Prostate gland (tissue), 2 donors: ENCODE measurements around the gene SNX33. TPM values are rescaled to one million over a fixed set of nuclear protein-coding genes. Genes with fewer than 3 reads are reported as not detected.

ENCODE experiments used
- DNase-seq: peaks from one replicate; pipeline ENCODE4 v3.0.0-alpha.2; 2019; ENCODE audit warnings: low spot score
- H3K27ac ChIP-seq, 2 donors: fragments of 200-600 bp; sonication (generic); 2 replicates each; pipeline ENCODE4 v1.5.1; 2017 to 2019
- H3K27me3 ChIP-seq: fragments of 200-600 bp; sonication (generic); replicated peaks from 2 replicates; pipeline ENCODE4 v1.5.1; 2019; ENCODE audit not compliant: insufficient read depth
- H3K36me3 ChIP-seq, 2 donors: fragments of 200-600 bp; sonication (generic); 1 replicate in 1 of 2; 2 replicates in 1 of 2; pipeline versions ENCODE4 v1.5.1 to v1.8.1; 2017 to 2019
- H3K4me1 ChIP-seq: fragments of 200-600 bp; sonication (generic); replicated peaks from 2 replicates; pipeline ENCODE4 v1.5.1; 2019
- H3K4me3 ChIP-seq, 2 donors: fragments of 200-600 bp; sonication (generic); 2 replicates each; pipeline ENCODE4 v1.5.1; 2017 to 2019
- H3K9me3 ChIP-seq: fragments of 200-600 bp; sonication (generic); 2 replicates; pipeline ENCODE4 v1.5.1; 2017
- POLR2A ChIP-seq: fragments of 450-650 bp; IDR thresholded peaks from one replicate; pipeline ENCODE4 v1.6.1; 2016; ENCODE audit warnings: antibody characterized with exemption, mild to moderate bottlenecking
- POLR2AphosphoS5 ChIP-seq: sonication (generic); formaldehyde crosslinking; IDR thresholded peaks from one replicate; pipeline ENCODE4 v1.6.1; 2017; ENCODE audit warnings: antibody characterized with exemption
- WGBS: methylation state at CpG from one replicate; pipeline ENCODE4 v1.1.5; 2018; 5-methylcytosine and 5-hydroxymethylcytosine counted together
- intact Hi-C: fragments of 100-400 bp; cut with DNase I; formaldehyde crosslinking; loops from one replicate; pipeline ENCODE4 v1.14.2; 2022
- total RNA-seq, 2 donors: library from RNA; depleted of rRNA; stranded (reverse); fragments of >200 nt; gene quantifications; one replicate each; pipeline ENCODE4 v1.1.0, GENCODE V29; 2016
- TF ChIP-seq, protein P1 (sequence below), 4 experiments: fragments of 200-600 bp in 2 of 4; fragments of 450-650 bp in 2 of 4; sonication (generic) in 2 of 4; IDR thresholded peaks; 1 replicate in 3 of 4; 2 replicates in 1 of 4; pipeline ENCODE4 v1.5.1; 2016 to 2019; ENCODE audit warnings: antibody characterized with exemption in 4 of 4, mild to moderate bottlenecking in 2 of 4, moderate library complexity in 2 of 4

Gene SNX33
- total RNA-seq, 2 donors from 2014 or later: 23.6 to 25.6 TPM

GRCh38 chr15:75639191-75639708, 8.5 kb upstream of the SNX33 start:
- intact Hi-C loops: loop anchor here (5.0 kb wide), 3 partner anchors 33 to 272 kb away; partner anchors contain the start of gene MAN2C1

GRCh38 chr15:75639709-75640482, 7.8 kb upstream of the SNX33 start, which contains the start of gene IMP3:
Gene IMP3 (minus strand): TSS chr15:75640224. CDS start chr15:75640168, 56 bp downstream.
- no peaks in the 10 kb centered on the region for H3K27me3 ChIP-seq
- H3K4me3 ChIP-seq: peak within 1 kb of the TSS; percentile 62 to 89
- intact Hi-C loops: loop anchor here (5.0 kb wide), 4 partner anchors 32 to 273 kb away; partner anchors contain the start of gene MAN2C1
- no peaks in the 10 kb centered on the region for H3K36me3 ChIP-seq
- WGBS: under 1% methylated on average over 49 of the region's 83 CpGs
- peak within 1 kb of the TSS; percentile 82 to 88 for H3K27ac ChIP-seq
- DNase-seq: peak; percentile 97
- TF ChIP-seq POLR2AphosphoS5 (peak; percentile 99), POLR2A (peak; percentile 99)
- TF ChIP-seq, protein P1, sequence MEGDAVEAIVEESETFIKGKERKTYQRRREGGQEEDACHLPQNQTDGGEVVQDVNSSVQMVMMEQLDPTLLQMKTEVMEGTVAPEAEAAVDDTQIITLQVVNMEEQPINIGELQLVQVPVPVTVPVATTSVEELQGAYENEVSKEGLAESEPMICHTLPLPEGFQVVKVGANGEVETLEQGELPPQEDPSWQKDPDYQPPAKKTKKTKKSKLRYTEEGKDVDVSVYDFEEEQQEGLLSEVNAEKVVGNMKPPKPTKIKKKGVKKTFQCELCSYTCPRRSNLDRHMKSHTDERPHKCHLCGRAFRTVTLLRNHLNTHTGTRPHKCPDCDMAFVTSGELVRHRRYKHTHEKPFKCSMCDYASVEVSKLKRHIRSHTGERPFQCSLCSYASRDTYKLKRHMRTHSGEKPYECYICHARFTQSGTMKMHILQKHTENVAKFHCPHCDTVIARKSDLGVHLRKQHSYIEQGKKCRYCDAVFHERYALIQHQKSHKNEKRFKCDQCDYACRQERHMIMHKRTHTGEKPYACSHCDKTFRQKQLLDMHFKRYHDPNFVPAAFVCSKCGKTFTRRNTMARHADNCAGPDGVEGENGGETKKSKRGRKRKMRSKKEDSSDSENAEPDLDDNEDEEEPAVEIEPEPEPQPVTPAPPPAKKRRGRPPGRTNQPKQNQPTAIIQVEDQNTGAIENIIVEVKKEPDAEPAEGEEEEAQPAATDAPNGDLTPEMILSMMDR (IDR thresholded peaks at IDR 0.05): no peak
- peaks cover 12% of the 10 kb centered on the region for H3K4me1 ChIP-seq
- no peaks in the 10 kb centered on the region for H3K9me3 ChIP-seq

More at GRCh38 chr15:75639191-75639708, 8.5 kb upstream of the SNX33 start:
- 2% methylated on average over 16 of the region's 16 CpGs for WGBS
- Histone ChIP-seq H3K27me3 (no peaks in the 10 kb centered on the region), H3K4me1 (peaks cover 12% of the 10 kb centered on the region), H3K9me3 (no peaks in the 10 kb centered on the region), H3K36me3 (no peaks in the 10 kb centered on the region), H3K27ac (peak overlapping the region; percentile 82 to 88), H3K4me3 (peak overlapping the region; percentile 62 to 89)
- TF ChIP-seq, protein P1 (IDR thresholded peaks at IDR 0.05): no peak
- TF ChIP-seq POLR2A: no peak
- TF ChIP-seq POLR2AphosphoS5: no peak
- peak; percentile 39 for DNase-seq

DNA sequence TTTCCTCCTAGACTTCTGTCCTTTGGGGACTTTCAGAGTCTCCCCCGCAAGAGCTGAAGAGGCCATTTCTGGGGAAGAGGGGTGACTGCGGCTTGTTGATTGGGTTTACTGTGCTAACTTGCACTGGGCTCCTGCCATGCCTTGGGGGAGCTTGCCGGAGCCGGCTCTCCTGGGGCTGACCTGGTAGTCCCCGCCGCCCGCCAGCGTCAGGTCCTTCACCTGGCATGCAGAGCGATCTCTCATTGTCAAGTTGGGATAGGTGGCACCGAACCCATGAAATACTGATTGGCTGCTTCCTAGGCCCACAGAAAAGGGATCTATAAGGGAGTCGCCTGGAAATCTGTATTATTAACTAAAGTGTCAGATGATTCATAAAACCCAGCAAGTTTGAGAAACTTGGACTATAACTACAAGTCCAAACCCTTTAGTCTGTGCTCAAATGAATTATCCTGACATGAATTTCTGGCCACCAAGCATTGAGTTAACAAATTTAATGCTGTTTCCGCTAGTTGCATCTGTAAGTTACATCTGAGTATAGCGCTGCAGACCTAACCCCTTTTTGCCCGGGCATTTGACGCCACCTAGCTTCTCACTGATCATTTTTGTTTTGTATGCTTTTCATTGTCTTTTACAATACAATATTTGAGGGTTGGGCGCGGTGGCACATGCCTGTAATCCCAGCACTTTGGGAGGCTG, 7.1 kb upstream of the SNX33 start:
- H3K36me3 ChIP-seq: no peaks in the 10 kb centered on the region
- no peaks in the 10 kb centered on the region for H3K9me3 ChIP-seq
- peak overlapping the region; percentile 62 to 89 for H3K4me3 ChIP-seq
- no peak for DNase-seq
- TF ChIP-seq POLR2A (no peak), POLR2AphosphoS5 (no peak)
- TF ChIP-seq, protein P1 (IDR thresholded peaks at IDR 0.05): no peak
- WGBS: 4% methylated on average over 17 of the region's 17 CpGs
- intact Hi-C loops: loop anchor here (5.0 kb wide), 1 partner anchor 97 kb away; no protein-coding TSS in a partner anchor
- H3K4me1 ChIP-seq: peaks cover 12% of the 10 kb centered on the region
- H3K27ac ChIP-seq: peak overlapping the region; percentile 82 to 88
- no peaks in the 10 kb centered on the region for H3K27me3 ChIP-seq

- H3K4me1 ChIP-seq: peaks cover 12% of the 10 kb centered on the region
- DNase-seq: no peak
- no peak overlapping the region for H3K4me3 ChIP-seq
- peak overlapping the region in 1 of 2 donors; percentile 82 for H3K27ac ChIP-seq
- TF ChIP-seq POLR2A (no peak), POLR2AphosphoS5 (no peak)
- TF ChIP-seq, protein P1 (IDR thresholded peaks at IDR 0.05): no peak
- intact Hi-C loops: loop anchor here (5.0 kb wide), 1 partner anchor 96 kb away; no protein-coding TSS in a partner anchor
- WGBS: 67% methylated on average over 4 of the region's 4 CpGs
- no peaks in the 10 kb centered on the region for H3K36me3 ChIP-seq
- no peaks in the 10 kb centered on the region for H3K27me3 ChIP-seq
- no peaks in the 10 kb centered on the region for H3K9me3 ChIP-seq
Measured at GRCh38 chr15:75641179-75641503, 6.6 kb upstream of the SNX33 start.
